Esophagus squamous epithelium (tissue), 4 donors: ENCODE measurements around the gene DHH.

Source experiments
- POLR2A ChIP-seq, 4 donors: fragments of 450-650 bp; IDR thresholded peaks; one replicate each; pipeline ENCODE4 v1.6.1; 2017; ENCODE audit warnings: antibody characterized with exemption in 4 of 4, mild to moderate bottlenecking in 4 of 4, moderate library complexity in 3 of 4
- TF ChIP-seq, protein P1 (sequence below), 6 experiments: fragments of 450-650 bp in 4 of 6; fragments of 200-600 bp in 2 of 6; sonication (generic) in 2 of 6; IDR thresholded peaks; one replicate each; pipeline ENCODE4 v1.5.1; 2016 to 2019; ENCODE audit warnings: antibody characterized with exemption in 6 of 6, mild to moderate bottlenecking in 4 of 6, moderate library complexity in 4 of 6

DNA sequence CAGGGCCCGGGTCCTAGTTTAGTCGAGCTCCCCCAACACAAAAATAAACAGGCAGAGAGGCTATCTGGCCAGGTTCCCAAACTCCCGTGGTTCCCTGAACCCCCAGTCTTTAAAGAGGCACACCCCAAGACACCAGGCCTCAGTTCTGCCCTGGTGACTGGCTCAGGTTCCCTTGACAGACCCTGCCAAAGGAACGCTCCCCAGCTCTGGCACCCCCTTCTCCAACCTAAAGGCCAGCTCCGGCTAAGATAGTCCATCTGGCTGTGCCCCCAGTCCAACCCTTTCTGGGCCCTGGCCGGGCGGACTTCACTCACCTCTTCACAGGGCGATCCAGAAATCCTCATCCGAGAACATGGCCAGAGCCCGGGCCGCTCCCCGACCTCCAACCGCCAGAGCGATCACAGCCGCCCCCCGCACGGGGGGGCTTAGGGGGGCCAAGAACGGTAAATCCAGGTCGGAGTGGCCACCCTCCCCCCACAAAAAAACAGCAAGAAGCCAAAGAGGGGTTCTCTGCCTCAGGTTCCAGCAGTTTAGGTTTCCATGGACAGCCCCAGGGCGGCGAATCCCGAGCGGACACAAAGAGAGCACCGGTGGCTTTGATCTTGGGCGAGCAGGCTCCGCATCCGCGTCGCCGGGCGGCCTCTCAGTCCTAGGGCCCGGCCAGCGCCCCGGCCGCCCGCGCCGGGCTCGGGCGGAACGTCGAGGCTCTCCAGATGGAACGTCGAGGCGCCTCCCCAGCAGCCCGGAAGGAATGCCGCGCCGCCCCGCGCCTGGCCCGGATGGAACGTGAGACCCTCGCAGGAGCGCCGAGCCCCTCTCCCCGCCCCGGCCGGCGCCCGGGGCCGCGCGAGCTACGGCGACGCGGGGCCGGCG, 35.1 kb downstream of the DHH start:
- TF ChIP-seq, protein P1, sequence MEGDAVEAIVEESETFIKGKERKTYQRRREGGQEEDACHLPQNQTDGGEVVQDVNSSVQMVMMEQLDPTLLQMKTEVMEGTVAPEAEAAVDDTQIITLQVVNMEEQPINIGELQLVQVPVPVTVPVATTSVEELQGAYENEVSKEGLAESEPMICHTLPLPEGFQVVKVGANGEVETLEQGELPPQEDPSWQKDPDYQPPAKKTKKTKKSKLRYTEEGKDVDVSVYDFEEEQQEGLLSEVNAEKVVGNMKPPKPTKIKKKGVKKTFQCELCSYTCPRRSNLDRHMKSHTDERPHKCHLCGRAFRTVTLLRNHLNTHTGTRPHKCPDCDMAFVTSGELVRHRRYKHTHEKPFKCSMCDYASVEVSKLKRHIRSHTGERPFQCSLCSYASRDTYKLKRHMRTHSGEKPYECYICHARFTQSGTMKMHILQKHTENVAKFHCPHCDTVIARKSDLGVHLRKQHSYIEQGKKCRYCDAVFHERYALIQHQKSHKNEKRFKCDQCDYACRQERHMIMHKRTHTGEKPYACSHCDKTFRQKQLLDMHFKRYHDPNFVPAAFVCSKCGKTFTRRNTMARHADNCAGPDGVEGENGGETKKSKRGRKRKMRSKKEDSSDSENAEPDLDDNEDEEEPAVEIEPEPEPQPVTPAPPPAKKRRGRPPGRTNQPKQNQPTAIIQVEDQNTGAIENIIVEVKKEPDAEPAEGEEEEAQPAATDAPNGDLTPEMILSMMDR (IDR thresholded peaks at IDR 0.05): no peak
- TF ChIP-seq POLR2A (IDR thresholded peaks at IDR 0.05): no peak
